T follicular helper cell (primary cell): ENCODE data around the gene ASAP2.

ENCODE experiments used
- DNase-seq: peaks from one replicate; pipeline ENCODE4 v3.0.0-alpha.2; 2020; ENCODE audit warnings: low read depth

ASAP2 gene

DNA sequence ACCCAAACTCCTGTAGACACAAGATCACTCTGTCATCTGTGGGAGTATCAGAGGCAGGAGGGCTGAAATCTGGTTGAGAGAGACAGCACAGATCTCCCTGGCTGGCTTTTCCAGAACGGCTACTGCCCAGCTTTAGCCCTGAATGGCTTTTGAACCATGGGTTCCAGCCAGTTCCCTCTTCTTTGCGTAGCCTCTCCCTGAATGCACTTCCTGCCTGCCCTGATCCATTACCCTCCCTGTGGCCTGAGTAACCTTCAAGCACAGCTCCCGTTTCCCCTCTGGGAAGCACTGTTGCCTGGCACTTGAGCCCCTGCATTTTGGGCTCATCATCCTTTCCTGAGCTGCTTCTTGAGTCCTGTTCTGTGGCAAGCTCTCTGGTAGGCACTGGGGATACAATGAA lies 68.8 kb downstream of the ASAP2 start:
- no peak for DNase-seq

DNA sequence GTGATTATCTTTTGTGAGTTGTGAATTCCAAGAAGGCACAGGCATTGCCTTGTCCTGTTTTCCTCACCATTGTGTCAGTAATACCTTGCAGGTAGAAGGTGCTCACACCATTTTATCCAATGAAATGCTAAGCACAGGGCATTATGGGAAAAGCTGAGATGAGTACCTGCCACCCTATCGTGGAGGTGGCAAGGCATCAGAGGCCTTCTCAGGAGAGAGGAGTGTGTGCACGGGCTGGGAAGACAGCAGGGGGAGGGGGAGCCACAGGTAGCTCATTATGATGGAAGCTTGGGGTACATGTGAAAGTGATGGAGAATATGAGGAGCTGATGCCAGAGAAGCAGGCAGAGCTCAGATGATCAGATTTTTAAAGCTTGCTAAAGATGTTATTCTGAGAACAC lies 69.5 kb downstream of the ASAP2 start:
- DNase-seq, result no peak

DNA sequence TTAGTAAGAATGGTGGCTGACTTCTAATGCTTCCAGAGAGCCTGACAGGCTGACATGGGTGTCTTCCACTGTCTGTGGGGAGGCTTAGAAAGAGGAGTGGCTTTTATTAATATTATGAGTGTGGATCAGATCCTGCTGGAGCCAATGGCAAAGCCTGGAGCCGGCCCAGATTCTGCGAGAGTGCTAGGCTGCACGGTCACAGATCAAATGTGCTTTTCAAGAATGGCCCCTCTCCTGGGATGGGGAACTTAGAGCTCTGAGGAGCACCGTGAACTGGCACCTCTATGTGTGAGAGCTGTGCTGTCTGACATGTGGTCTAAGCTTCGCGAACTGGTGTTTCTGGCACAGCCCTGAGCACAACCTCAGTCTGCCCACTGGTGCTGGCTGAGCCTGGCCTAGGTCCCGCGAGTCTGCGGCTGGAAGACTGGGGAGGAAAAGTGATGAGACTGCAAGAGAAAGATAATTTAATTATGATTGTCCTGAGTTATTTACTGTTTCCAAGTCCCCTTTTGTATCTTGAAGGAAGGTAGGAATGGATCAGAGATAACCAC lies 70.4 kb downstream of the ASAP2 start:
- no peak for DNase-seq

GRCh38 chr2:9278439-9278838 lies 71.8 kb downstream of the ASAP2 start:
- DNase-seq, result no peak

GRCh38 chr2:9279426-9279825 lies 72.8 kb downstream of the ASAP2 start:
- no peak for DNase-seq

- DNase-seq, result no peak
Measured at GRCh38 chr2:9280224-9280623, 73.6 kb downstream of the ASAP2 start.

- no peak for DNase-seq
Measured at GRCh38 chr2:9281145-9281544, 74.5 kb downstream of the ASAP2 start.

GRCh38 chr2:9282128-9283112 lies 75.8 kb downstream of the ASAP2 start:
- DNase-seq, result no peak

DNA sequence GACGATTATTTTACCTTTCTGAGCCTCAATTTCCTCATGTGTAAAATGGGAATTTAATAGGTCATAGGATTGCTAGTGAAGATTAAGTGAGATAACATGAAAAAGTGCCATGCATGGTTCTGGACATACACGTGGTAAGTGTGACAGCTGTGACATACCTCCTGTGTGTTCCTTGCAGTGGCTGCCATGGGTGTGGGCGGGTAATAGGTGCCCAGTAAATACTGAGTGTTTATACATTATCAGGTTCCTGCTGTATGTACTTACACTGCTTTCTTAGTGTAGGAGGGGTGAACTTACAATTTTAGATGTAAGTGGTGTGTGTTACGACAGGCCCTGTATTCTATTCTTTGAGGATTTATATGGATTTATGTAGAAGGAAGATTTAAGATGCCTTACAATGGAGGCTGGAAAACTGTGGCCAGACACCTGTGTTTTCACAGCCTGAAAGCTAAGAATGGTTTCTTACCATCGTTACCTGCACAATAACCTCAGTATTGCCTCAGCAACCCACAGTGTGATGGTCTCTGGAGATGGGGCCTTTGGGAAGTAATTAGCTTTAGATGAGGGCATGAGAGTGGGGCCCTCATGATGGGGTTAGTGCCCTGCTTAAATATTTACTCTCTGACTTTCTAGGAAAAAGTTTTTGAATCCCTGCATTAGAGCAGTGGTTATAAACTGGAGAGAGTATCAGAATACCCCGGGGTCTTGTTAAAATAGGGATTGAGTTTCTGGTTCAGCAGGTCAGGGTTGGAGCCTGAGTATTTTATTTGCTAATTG lies 78.1 kb downstream of the ASAP2 start:
- DNase-seq, result no peak

DNA sequence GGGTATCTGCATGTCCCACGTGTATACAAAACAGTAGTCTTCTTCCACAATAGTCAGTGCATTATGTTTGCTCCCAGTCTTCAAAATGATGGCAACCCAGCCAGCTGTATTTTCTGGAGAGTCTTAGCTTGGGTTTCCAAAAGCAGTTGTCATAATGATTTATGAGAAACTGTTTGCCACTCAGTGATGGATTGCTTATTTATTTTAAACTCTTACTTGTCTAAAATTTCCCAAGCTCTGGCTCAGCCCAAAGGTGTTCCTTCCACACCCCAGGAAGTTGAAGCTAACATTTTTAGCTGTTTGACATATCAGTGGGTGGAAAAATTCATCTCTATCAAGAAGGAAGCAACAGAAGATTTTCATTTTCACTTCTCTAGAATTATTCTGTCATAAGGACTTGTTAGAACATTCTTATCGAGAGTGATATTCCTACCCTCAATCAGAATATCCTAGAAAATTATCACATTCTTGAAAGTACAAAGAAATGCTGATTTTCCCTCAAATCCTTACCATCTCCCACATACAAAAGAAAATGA lies 78.8 kb downstream of the ASAP2 start:
- no peak for DNase-seq

GRCh38 chr2:9285921-9286320 lies 79.3 kb downstream of the ASAP2 start:
- DNase-seq, result no peak

DNA sequence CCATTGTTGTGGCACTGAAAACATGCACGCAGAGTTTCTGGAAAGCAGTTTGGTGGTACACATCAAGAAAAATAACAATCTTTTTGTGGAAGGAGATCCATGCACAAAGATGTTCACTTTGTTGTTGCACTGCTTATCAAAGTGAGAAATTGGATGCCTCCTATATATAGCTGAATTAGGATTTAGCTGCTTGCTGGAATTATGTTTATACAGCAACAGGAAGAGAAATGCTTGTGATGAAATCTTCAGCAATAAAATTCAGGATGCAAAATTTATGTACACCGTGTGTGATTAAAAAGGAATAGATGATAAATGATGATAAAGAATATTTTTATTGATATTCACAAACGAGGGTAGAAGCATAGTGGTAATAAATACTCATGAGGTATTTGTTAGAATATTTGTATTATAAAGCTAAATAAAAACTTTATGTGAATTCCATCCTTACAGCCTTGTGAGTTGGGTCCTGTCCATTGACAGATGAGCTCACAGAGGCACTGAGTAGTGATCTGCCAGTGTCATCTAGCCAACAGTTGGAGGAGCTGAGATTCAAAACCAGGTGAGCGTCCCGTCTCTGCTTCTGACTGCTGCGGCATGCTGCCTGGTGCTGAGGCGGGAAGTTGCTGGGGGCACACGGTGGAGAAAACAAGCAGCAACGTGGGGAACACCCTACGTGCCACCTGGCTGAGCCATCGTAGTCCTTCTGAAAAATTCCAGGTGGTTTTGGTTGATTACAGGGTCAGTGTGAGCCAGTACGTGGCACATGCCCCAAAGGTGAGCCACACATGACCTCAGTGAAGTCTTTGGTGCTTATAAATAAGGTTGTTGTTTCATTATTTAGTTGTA lies 80.2 kb downstream of the ASAP2 start:
- no peak for DNase-seq

DNA sequence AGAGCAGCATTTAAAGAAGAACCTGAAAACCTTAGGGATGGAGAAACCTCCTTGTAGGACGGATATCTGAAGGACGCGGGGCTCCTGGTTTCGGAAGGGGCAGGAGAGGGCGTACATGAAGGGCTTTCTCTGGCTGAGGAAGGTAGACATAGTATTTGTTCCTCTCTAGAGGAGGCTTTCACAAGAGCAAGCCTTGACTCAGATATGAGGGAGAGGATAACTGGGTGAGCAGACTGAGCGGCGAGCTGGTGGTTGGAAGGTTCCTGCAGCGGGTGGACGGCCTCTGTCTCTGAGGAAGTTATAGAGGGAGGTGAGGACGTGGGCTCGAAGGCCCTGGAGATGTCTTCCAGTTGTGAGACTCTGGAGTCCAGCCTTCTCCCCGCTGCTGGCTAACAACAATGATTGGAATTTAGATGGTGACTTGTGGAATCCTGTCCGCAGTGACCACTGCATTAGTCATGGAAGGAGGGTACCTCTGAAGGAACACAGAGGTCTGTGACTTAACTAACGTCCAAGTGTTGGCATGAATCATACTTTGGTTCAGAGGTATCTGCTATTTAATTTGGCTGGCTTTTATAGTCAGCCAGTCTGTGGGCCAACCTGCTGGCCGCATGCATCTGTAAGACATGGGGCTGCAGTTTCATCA lies 80.9 kb downstream of the ASAP2 start:
- DNase-seq, result no peak

DNA sequence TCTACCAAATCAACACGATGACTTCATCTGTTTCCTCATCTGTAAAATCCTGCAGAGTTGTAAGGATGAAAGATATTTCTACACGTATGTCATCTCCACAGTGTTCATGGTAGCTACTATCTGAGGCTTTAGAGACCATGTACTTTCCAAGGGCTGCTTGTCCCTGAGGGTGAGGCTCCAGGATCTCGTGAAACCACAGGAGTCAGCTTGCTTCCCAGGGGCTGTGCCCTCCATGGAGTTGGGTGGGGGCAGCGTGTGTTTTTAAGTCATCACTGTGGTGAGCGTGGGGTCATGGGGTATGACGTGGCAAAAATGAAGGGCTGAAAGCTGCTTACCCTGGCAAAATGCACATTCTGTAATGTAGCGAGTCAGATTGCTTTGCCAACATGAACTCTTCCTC lies 81.6 kb downstream of the ASAP2 start:
- DNase-seq, result no peak

DNA sequence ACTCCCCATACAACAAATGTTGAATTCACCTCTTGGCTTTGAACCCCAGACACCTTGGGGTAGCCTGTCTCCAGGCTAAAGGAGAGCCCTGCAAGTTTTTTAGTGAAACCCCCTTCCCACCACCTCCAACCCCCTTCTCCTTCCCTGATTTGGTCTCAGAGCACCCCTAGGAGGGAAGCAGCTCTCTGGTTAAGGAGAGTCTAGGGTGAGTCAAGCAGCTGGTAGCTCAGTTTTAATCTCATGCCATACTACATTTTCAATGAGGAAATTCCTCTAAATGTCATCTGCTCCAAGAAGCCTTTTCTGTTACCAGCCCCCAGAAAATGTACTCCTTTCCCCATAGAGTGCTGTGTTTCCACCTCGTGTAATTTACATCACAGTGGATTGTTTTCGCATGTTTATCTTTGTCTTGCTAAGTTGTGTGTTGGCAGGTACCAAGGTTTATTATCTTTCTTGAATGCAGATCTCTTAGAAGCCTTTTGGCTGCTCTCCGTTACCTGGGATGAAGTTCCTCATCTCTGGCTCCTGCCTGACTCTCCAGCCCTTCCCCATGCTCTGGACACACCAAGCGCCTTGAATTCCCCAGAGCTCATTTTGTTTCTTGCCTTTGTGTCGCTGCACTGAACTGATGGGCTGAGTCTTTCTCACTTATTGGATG lies 82.2 kb downstream of the ASAP2 start:
- DNase-seq, result no peak

GRCh38 chr2:9291331-9291730 lies 84.7 kb downstream of the ASAP2 start:
- DNase-seq, result no peak

GRCh38 chr2:9291866-9292265 lies 85.3 kb downstream of the ASAP2 start:
- DNase-seq, result no peak

GRCh38 chr2:9292426-9292825 lies 85.8 kb downstream of the ASAP2 start:
- DNase-seq, result no peak

- no peak for DNase-seq
Measured at GRCh38 chr2:9294764-9295163, 88.2 kb downstream of the ASAP2 start.

DNA sequence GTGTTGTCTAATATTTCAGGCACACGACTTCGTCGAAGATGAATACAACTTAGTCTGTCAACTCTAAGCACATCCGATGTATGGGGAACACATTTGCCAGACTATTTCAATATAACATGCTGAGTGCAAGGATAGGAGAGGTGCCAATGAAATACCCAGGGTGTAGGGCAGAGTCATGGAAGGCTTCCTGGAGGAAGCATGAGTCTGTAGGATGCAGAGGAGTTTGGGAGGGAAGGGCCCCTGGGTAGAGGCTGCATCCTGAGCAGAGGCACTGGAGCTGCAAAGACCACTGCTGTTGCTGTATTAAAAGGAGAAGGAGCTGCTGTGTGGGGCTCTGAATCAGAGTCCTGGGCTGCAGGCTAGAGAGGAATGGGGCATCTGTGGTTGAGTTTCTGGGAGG lies 89.9 kb downstream of the ASAP2 start:
- no peak for DNase-seq

DNA sequence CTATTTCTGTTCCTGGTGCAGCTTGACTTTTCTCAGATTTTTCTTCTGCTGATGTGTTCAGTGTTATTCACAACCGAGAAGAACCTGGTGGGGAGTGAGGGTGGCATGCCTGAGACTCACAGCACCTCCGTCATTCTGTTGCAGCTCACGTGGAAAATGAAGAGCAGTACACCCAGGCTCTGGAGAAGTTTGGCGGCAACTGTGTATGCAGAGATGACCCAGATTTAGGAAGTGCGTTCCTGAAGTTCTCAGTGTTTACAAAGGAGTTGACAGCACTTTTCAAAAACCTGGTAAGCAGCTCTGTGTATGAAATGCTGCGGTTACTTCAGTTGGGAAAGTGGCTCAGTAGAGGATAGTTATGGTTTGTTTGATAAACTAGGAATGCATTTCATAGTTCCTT lies 90.5 kb downstream of the ASAP2 start:
- no peak for DNase-seq
